ENCODE data around the gene FOXJ3.

Gene FOXJ3

DNA sequence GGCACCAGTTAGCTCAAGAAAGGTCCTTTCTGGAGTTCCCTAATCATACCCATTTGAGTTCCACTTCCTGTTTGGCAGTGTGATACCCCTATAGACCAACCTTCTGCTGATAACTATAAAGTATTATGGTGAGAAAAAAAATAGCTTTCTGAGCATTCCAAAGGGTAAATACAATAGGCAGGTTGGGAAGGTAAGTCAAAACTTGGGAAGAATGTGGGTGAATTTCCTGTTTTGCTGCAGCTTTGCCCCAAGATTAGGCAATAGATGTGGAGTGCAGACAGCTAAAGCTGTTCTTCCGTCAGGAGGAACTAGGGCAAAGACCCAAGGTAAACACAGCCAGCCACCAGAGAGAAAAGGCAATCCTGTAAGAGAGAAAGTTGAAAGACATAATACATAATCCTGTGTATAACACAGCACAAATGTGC is 120.6 kb downstream of the FOXJ3 start:
- no peak overlapping the region for H3K4me3 ChIP-seq (ENCODE audit: low read depth, low read length)
- ChIA-PET CTCF (interaction anchor here (0.6 to 0.7 kb wide), 3 partner anchors 50 to 698 kb away, joined by 3 to 4 read pairs (median 3); no protein-coding TSS in a partner anchor), POLR2A (no interaction called here)
- H3K9me3 ChIP-seq (ENCODE audit: control insufficient read depth, insufficient read depth, low read depth, low read length), result no peaks in the 10 kb centered on the region
- peaks cover 5% of the 10 kb centered on the region; the same call in 1 of the 2 replicates for H3K4me1 ChIP-seq (ENCODE audit: control insufficient read depth, insufficient read depth, low read length)
- no peaks in the 10 kb centered on the region; a peak in 1 of 3 replicates for H3K36me3 ChIP-seq (ENCODE audit: control insufficient read depth in 2 of 2, insufficient read depth in 1 of 2, low read length in 2 of 2)
- no peak overlapping the region for H3K27ac ChIP-seq (ENCODE audit: extremely low read depth, low read depth, low read length)
- TF ChIP-seq ZNF501 (tag by site-specific recombination; IDR thresholded peaks at IDR 0.05), result no peak
- peak; percentile 38; the same call in 1 of the 2 replicates for TF ChIP-seq ZBTB17 (tag by site-specific recombination; IDR thresholded peaks at IDR 0.05)
- TF ChIP-seq ATF2 (tag by site-specific recombination; IDR thresholded peaks at IDR 0.05; ENCODE audit: low read depth), result no peak
- no peak for TF ChIP-seq ZNF248 (tag by site-specific recombination; IDR thresholded peaks at IDR 0.05)
- TF ChIP-seq, protein P1, sequence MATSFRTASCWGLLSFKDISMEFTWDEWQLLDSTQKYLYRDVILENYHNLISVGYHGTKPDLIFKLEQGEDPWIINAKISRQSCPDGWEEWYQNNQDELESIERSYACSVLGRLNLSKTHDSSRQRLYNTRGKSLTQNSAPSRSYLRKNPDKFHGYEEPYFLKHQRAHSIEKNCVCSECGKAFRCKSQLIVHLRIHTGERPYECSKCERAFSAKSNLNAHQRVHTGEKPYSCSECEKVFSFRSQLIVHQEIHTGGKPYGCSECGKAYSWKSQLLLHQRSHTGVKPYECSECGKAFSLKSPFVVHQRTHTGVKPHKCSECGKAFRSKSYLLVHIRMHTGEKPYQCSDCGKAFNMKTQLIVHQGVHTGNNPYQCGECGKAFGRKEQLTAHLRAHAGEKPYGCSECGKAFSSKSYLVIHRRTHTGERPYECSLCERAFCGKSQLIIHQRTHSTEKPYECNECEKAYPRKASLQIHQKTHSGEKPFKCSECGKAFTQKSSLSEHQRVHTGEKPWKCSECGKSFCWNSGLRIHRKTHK (tag by site-specific recombination; IDR thresholded peaks at IDR 0.05), result no peak
- TF ChIP-seq ZNF302 (tag by site-specific recombination; IDR thresholded peaks at IDR 0.05; ENCODE audit: low read depth), result no peak
- TF ChIP-seq ZNF19 (tag by site-specific recombination; IDR thresholded peaks at IDR 0.05; ENCODE audit: low read depth), result no peak
- TF ChIP-seq PRDM10 (tag by site-specific recombination; IDR thresholded peaks at IDR 0.05), result no peak
- TF ChIP-seq ZSCAN5A (tag by site-specific recombination; IDR thresholded peaks at IDR 0.05), result no peak
- TF ChIP-seq ZNF548 (tag by site-specific recombination; IDR thresholded peaks at IDR 0.05), result no peak
- TF ChIP-seq ZFP41 (tag by site-specific recombination; IDR thresholded peaks at IDR 0.05; ENCODE audit: borderline replicate concordance), result no peak
- peak; percentile 28; the same call in 1 of the 2 replicates for TF ChIP-seq ZNF335 (tag by site-specific recombination; conservative IDR thresholded peaks at IDR 0.05)
- no peak for TF ChIP-seq WT1 (tag by site-specific recombination; IDR thresholded peaks at IDR 0.05)
- no peak for TF ChIP-seq ZSCAN16 (tag by site-specific recombination; IDR thresholded peaks at IDR 0.05)
- TF ChIP-seq BCL11A (tag by site-specific recombination; IDR thresholded peaks at IDR 0.05; ENCODE audit: low read depth), result no peak
- no peak for TF ChIP-seq ZNF596 (tag by site-specific recombination; IDR thresholded peaks at IDR 0.05)
- TF ChIP-seq ZNF350 (tag by site-specific recombination; IDR thresholded peaks at IDR 0.05), result no peak
- TF ChIP-seq, protein P2, sequence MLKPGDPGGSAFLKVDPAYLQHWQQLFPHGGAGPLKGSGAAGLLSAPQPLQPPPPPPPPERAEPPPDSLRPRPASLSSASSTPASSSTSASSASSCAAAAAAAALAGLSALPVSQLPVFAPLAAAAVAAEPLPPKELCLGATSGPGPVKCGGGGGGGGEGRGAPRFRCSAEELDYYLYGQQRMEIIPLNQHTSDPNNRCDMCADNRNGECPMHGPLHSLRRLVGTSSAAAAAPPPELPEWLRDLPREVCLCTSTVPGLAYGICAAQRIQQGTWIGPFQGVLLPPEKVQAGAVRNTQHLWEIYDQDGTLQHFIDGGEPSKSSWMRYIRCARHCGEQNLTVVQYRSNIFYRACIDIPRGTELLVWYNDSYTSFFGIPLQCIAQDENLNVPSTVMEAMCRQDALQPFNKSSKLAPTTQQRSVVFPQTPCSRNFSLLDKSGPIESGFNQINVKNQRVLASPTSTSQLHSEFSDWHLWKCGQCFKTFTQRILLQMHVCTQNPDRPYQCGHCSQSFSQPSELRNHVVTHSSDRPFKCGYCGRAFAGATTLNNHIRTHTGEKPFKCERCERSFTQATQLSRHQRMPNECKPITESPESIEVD (tag by site-specific recombination; IDR thresholded peaks at IDR 0.05), result peak; percentile 23; the same call in 1 of the 2 replicates
- TF ChIP-seq KLF10 (tag by site-specific recombination; IDR thresholded peaks at IDR 0.05), result no peak
- no peak for TF ChIP-seq ZNF776 (tag by site-specific recombination; IDR thresholded peaks at IDR 0.05; ENCODE audit: borderline replicate concordance)
- TF ChIP-seq ZNF366 (tag by site-specific recombination; conservative IDR thresholded peaks at IDR 0.05), result no peak
- TF ChIP-seq GLI4 (tag by site-specific recombination; IDR thresholded peaks at IDR 0.05), result no peak
- no peak for TF ChIP-seq ZNF76 (tag by site-specific recombination; IDR thresholded peaks at IDR 0.05; ENCODE audit: borderline replicate concordance, low read depth)
- TF ChIP-seq ZNF416 (tag by site-specific recombination; IDR thresholded peaks at IDR 0.05), result no peak
- TF ChIP-seq ZNF707 (tag by site-specific recombination; IDR thresholded peaks at IDR 0.05), result no peak

All from HEK293 (cell line).